SK-N-MC (cell line): ENCODE results near the gene TPRG1L.

Experiments used
- EZH2 ChIP-seq: fragments of 200-600 bp; sonication (generic); IDR thresholded peaks from one replicate; pipeline ENCODE4 v1.6.1; 2017; ENCODE audit warnings: antibody characterized with exemption
- POLR2AphosphoS5 ChIP-seq: IDR thresholded peaks from 2 replicates; pipeline ENCODE4 v1.6.1; 2012; ENCODE audit warnings: mild to moderate bottlenecking, low read depth, low read length, borderline replicate concordance

- TF ChIP-seq POLR2AphosphoS5 (no peak), EZH2 (no peak)
Observed at GRCh38 chr1:3645247-3645646, 20.4 kb downstream of the TPRG1L start.
